ENCODE measurements around the gene ICA1L.
A peak's percentile ranks its signal among the peaks of the same experiment; 100 is the strongest.
"Not testable (repeated sequence)": the region's sequence is repeated elsewhere in the genome, so short reads cannot be mapped to it uniquely, and the experiment has no call there.

The ICA1L gene

GRCh38 chr2:202847693-202848524 lies 23.7 kb downstream of the ICA1L start:
- DNase-seq (ENCODE audit: low read depth) = no peak

GRCh38 chr2:202844656-202845055 lies 26.9 kb downstream of the ICA1L start:
- DNase-seq (ENCODE audit: low read depth) = no peak

DNA sequence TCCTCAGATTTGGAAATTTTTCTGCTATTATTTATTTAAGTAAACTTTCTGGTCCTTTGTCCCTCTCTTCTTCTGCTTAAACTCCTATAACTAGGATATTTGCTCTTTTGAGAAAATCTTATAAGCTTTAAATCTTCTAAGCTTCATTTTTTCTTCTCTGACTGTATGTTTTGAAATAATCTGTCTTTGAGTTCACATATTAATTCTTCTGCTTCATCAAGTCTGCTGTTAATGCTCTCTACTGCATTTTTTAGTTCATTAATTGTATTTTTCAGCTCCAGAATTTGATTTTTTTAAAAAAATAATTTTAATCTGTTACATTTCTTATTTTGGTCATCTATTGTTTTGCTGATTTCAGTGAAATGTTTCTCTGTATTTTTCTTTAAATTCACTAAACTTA lies 28.9 kb downstream of the ICA1L start:
- DNase-seq (ENCODE audit: low read depth) = no peak

GRCh38 chr2:202841090-202841867 lies 30.3 kb downstream of the ICA1L start:
- DNase-seq (ENCODE audit: low read depth) = no peak

DNA sequence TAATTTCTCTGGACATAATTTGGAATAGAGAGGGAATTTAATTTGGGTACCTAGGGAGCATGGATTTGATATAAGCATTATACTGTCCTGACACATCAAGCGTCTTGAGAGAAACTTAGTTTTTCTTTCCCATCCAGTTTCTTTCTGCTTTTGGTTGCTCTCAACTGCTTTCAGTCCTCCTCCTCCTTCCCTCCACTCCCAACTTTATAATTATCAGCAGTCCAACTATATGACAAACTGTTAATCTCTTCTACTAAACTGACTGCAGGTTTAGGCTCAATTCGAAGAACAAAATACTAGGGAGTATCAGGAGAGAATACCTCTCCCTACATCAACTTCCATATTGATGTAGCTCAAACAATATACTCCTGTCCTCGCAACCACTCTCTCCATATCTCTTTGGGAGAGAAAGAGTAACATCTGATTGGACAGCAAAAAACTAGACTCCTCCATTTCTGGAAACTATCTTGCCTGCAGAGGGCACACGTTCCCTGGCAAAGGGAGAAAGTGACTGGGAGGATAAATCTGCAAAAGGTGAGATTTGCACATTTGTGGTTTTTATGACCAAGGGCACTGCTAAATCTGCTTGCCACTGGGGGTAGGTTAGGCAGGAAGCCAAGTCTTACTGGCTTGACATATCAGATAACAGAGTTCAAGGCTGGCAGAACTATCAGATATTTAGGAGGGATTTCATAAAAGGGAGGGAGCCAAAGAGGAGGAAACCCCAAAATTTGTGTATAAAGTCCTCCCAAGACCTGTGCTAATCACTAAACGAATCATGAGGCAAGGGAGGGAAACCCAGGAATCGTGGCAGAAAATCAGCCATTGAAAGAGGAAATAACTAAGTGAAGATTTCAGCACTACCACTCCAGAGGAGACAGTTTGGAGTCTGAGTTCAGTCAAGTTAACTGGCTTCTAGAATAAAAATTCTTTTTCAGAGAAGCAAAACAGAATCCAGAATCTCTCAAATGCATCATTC lies 40.0 kb downstream of the ICA1L start:
- peak; percentile 11 for DNase-seq (ENCODE audit: low read depth)

DNA sequence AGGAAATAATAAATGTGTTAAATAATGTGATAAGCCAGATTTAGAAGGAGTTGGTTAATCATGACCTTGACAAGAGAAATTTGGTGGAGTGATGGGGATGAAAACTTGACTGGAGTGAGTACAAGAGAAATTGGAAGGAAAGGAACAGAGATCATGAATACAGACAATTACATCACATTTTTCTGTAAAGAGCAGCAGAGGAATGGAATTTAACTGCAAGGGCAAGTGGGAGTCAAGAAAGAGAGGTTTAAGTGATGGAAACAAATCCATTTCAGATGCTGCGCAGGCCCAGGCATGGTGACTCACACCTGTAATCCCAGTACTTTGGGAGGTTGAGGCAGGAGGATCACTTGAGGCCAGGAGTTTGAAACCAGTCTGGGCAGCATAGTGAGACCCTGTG lies 46.7 kb downstream of the ICA1L start:
- no peak for DNase-seq (ENCODE audit: low read depth)

- no peak for DNase-seq (ENCODE audit: low read depth)
These were observed 49.2 kb downstream of the ICA1L start for GRCh38 chr2:202822411-202822810.

GRCh38 chr2:202821206-202822160 lies 50.1 kb downstream of the ICA1L start:
- no peak for DNase-seq (ENCODE audit: low read depth)

DNA sequence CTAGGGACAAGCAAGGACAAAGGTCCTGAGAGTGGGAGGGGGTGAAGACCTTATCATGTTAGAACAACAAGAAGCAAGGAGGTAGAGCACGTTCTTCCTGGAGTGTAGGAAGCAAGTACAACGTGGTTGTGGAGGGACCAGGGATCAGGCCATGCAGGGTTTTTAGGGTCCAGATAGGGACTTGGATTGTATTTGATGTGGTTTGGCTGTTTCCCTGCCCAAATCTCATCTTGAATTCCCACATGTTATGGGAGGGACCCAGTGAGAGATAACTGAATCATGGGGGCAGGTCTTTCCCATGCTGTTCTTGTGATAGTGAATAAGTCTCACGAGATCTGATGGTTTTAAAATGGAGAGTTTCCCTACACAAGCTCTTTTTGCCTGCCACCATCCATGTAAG lies 53.2 kb downstream of the ICA1L start:
- no peak for DNase-seq (ENCODE audit: low read depth)

DNA sequence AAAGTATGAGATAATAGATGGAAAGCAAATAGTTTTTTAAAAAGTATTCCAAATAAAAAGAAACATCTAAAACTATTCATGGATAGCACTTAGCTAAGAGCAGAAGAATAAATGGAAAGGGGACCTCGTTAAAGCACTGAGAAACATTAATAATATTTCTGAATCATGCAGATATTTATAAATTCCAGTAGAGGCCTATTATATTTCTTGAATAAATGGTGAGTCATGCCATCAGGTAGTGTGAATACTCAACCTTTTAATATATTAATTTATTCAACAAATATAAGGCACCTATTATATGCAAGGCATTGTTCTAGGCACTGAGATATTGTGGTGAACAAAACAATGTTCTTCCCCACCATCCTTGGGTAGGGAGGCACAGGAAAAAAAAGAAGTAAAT lies 53.8 kb downstream of the ICA1L start:
- DNase-seq (ENCODE audit: low read depth) = no peak

GRCh38 chr2:202815548-202816360 lies 55.8 kb downstream of the ICA1L start:
- no peak for DNase-seq (ENCODE audit: low read depth)

GRCh38 chr2:202814226-202814625 lies 57.3 kb downstream of the ICA1L start:
- no peak for DNase-seq (ENCODE audit: low read depth)

DNA sequence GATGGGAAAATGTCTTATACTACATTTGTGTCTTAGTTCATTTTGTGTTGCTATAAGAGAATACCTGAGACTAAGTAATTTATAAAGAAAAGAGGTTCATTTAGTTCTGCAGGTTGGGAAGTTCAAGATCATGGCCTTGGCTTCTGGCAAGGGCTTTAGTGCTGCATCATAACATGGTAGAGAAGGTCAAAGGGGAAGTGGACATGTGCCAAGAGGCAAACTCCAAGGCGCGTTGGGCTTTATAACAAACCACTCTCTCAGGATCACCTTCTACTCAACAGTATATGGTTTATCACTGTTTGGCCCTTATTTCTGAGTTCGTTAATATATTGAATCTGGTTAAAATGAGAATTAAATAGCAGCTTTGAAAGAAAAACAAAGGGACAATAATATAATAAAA lies 58.2 kb downstream of the ICA1L start:
- no peak for DNase-seq (ENCODE audit: low read depth)

- DNase-seq (ENCODE audit: low read depth) = no peak
These were observed 62.8 kb downstream of the ICA1L start for GRCh38 chr2:202808754-202809153.

- not testable (repeated sequence) for DNase-seq (ENCODE audit: low read depth)
These were observed 64.0 kb downstream of the ICA1L start for GRCh38 chr2:202807431-202808138.

GRCh38 chr2:202805911-202806310 lies 65.7 kb downstream of the ICA1L start:
- DNase-seq (ENCODE audit: low read depth) = not testable (repeated sequence)

DNA sequence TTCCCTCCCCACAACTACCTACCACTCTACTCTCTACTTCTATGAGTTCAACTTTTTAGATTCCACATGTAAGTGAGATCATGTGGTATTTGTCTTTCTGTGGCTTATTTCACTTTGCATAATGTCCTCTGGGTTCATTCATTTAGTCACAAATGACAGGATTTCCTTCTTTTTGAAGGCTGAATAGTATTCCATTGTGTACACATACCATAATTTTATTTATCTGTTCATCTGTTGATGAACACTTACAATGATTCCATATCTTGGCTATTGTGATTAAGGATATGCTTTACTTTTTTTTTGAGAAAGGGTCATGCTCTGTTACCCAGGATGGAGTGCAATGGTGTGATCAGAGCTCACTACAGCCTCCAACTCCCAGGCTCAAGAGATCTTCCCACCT lies 73.6 kb downstream of the ICA1L start:
- no peak for DNase-seq (ENCODE audit: low read depth)

DNA sequence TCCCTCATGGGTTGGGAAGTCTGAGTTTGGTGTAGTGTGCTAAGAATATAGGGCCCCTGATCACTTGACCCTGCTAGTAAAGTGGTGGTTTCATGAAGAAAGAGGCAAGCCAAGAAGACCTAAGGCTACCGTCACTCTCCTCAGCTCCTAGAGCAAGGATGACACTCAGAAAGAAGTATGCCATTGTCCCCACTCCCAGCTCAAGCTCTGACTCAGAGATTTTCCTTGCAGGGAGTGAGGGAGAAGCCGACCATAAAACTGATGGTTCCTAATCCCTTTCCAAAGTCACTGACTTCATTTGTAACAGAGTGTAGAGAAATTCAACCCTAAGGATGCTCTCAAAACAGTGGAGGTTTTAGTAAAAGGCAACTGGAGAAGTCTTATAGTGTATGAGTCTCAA lies 80.9 kb downstream of the ICA1L start:
- no peak for DNase-seq (ENCODE audit: low read depth)

GRCh38 chr2:202786842-202787241 lies 84.7 kb downstream of the ICA1L start:
- DNase-seq (ENCODE audit: low read depth) = no peak

Data from stimulated activated CD4-positive, alpha-beta T cell treated with anti-CD3 and anti-CD28 coated beads, Interleukin-2, amount 100 ng/mL, for 4 hours (primary cell).